HG02943 (cell line): Measurements from ENCODE around the gene REEP2.
"Not testable (repeated sequence)": the region's sequence is repeated elsewhere in the genome, so short reads cannot be mapped to it uniquely, and the experiment has no call there.

Experiments used
- ATAC-seq: cut with Tn5 transposase; IDR thresholded peaks from one replicate; pipeline ENCODE4 v1.9.1; 2021; ENCODE audit warnings: mild to moderate bottlenecking, low read depth, moderate library complexity; ENCODE audit not compliant: unreplicated experiment

REEP2 gene

GRCh38 chr5:138438724-138439476 lies at the start of gene REEP2:
TSS of gene REEP2 (plus strand) at chr5:138439057. CDS start at chr5:138439209, 152 bp downstream.
- ATAC-seq: no peak

- no peak for ATAC-seq
Observed at GRCh38 chr5:138389332-138389731, 49.5 kb upstream of the REEP2 start.

- ATAC-seq: not testable (repeated sequence)
Observed at GRCh38 chr5:138389911-138390310, 48.9 kb upstream of the REEP2 start.

GRCh38 chr5:138391859-138392386 lies 46.9 kb upstream of the REEP2 start:
- no peak for ATAC-seq

- no peak for ATAC-seq
Observed at GRCh38 chr5:138402640-138403039, 36.2 kb upstream of the REEP2 start.

- ATAC-seq: no peak
Observed at GRCh38 chr5:138408023-138408422, 30.8 kb upstream of the REEP2 start.

GRCh38 chr5:138410996-138411640 lies 27.7 kb upstream of the REEP2 start:
- ATAC-seq: not testable (repeated sequence)

GRCh38 chr5:138418444-138418843 lies 20.4 kb upstream of the REEP2 start:
- ATAC-seq: no peak

GRCh38 chr5:138425079-138425478 lies 13.8 kb upstream of the REEP2 start:
- no peak for ATAC-seq

GRCh38 chr5:138435943-138436342 lies 2.9 kb upstream of the REEP2 start:
- no peak for ATAC-seq

GRCh38 chr5:138438003-138438723 lies 694 bp upstream of the REEP2 start:
- no peak for ATAC-seq

GRCh38 chr5:138439477-138440158 lies 761 bp downstream of the REEP2 start:
- no peak for ATAC-seq

- ATAC-seq: no peak
Observed at GRCh38 chr5:138440159-138441073, 1.6 kb downstream of the REEP2 start.

- ATAC-seq: no peak
Observed at GRCh38 chr5:138441221-138441620, 2.4 kb downstream of the REEP2 start.

- no peak for ATAC-seq
Observed at GRCh38 chr5:138444078-138444773, 5.4 kb downstream of the REEP2 start.

GRCh38 chr5:138444774-138445546 lies 6.1 kb downstream of the REEP2 start:
- no peak for ATAC-seq

- ATAC-seq: no peak
Observed at GRCh38 chr5:138445547-138446271, 6.9 kb downstream of the REEP2 start.

GRCh38 chr5:138448070-138448469 lies 9.2 kb downstream of the REEP2 start:
- no peak for ATAC-seq
